Measurements from ENCODE around the gene AGO1.

- TF ChIP-seq CTCF (conservative IDR thresholded peaks at IDR 0.05; ENCODE audit: low read length) (no peak), EZH2phosphoT487 (IDR thresholded peaks at IDR 0.05; ENCODE audit: borderline replicate concordance) (no peak)
These were observed 33.0 kb upstream of the AGO1 start for GRCh38 chr1:35850051-35850450.

Measured in Loucy (cell line).